Uterus (tissue), 4 donors: ENCODE results near the gene POLR2B. TPM values are rescaled to one million over a fixed set of nuclear protein-coding genes. Genes with fewer than 3 reads are reported as not detected.

Source experiments
- DNase-seq, 2 donors: peaks; one replicate each; pipeline ENCODE4 v3.0.0-alpha.2; 2019 to 2020
- H3K27ac ChIP-seq, 2 donors: fragments of 200-600 bp; sonication (generic); 1 replicate in 1 of 2; 2 replicates in 1 of 2; pipeline ENCODE4 v1.5.1; 2016 to 2018
- H3K27me3 ChIP-seq, 2 donors: fragments of 200-600 bp; sonication (generic); one replicate each; pipeline ENCODE4 v1.5.1; 2018 to 2019; ENCODE audit warnings: control low read depth in 1 of 2
- H3K36me3 ChIP-seq, 2 donors: fragments of 200-600 bp; sonication (generic); one replicate each; pipeline ENCODE4 v1.5.1; 2019; ENCODE audit warnings: control low read depth in 1 of 2
- H3K4me1 ChIP-seq, 2 donors: fragments of 200-600 bp; sonication (generic); one replicate each; pipeline ENCODE4 v1.5.1; 2018 to 2019; ENCODE audit warnings: control low read depth in 1 of 2
- H3K4me3 ChIP-seq, 2 donors: fragments of 200-600 bp; sonication (generic); 1 replicate in 1 of 2; 2 replicates in 1 of 2; pipeline ENCODE4 v1.5.1; 2018 to 2019; ENCODE audit warnings: mild to moderate bottlenecking in 1 of 2
- H3K9me3 ChIP-seq, 2 donors: fragments of 200-600 bp; sonication (generic); one replicate each; pipeline ENCODE4 v1.5.1; 2019; ENCODE audit warnings: control low read depth in 1 of 2
- CTCF ChIP-seq, 4 experiments: fragments of 200-600 bp in 2 of 4; fragments of 450-650 bp in 2 of 4; sonication (generic) in 2 of 4; IDR thresholded peaks; one replicate each; pipeline ENCODE4 v1.5.1; 2016 to 2019; ENCODE audit warnings: antibody characterized with exemption in 4 of 4, mild to moderate bottlenecking in 2 of 4, moderate library complexity in 1 of 4
- POLR2A ChIP-seq, 2 donors: fragments of 450-650 bp; IDR thresholded peaks; one replicate each; pipeline ENCODE4 v1.6.1; 2016; ENCODE audit warnings: antibody characterized with exemption in 2 of 2, mild to moderate bottlenecking in 1 of 2, moderate library complexity in 1 of 2
- intact Hi-C: fragments of 100-400 bp; cut with DNase I; formaldehyde crosslinking; loops from one replicate; pipeline ENCODE4 v1.15.1; 2023; ENCODE audit warnings: low total_unique reads
- total RNA-seq, 4 donors: library from RNA; depleted of rRNA in 3 of 4; stranded (reverse); fragments of >200 nt in 3 of 4; gene quantifications; one replicate each; pipeline versions ENCODE4 v1.1.0 to v1.2.4, GENCODE V29; 2014 to 2023
- donor health status: DM: yes; HTN: yes; CAD: no.

The POLR2B gene
- total RNA-seq, 4 donors from 2014 or later: 35.9 to 211 (median 117) TPM

DNA sequence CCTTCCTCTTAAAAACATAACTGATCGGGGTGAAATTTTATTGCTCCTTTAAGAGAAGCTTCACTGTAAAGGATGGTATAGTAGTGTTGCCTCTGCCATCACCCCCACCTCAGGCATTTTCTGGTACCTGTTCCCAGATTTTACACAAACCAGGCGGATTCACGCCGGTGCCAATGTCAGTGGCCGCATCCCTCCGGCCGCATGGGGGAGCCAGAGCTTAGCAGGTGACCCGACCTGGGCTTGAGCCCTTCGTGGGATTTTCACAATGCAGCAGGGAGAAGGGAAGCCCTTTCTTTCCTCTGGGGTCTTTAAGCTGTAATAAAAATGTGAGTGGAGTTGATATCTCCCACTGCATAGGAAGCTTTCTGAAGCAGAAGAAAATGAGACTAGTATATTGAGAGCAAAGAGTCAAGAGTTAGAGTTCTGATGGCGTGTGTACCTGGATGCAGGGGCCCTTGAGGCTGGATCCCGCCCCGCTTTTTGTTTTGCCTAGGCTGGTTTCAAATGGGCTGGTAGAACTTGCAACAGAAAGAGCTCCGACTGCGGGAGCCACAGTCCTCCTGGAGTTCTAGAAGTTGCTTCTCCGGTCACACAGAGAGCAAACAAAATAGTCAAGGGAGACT is 59.4 kb downstream of the POLR2B start:
- peak; percentile 69 to 75 for DNase-seq
- peaks cover 0 to 13% of the 10 kb centered on the region in 2 donors for H3K4me1 ChIP-seq
- no peaks in the 10 kb centered on the region for H3K27me3 ChIP-seq
- no peaks in the 10 kb centered on the region for H3K36me3 ChIP-seq
- H3K27ac ChIP-seq: peak overlapping the region in 1 of 2 donors; percentile 26
- H3K4me3 ChIP-seq: no peak overlapping the region
- H3K9me3 ChIP-seq: no peaks in the 10 kb centered on the region
- intact Hi-C loops: loop anchor here (5.0 to 10.0 kb wide), 2 partner anchors 77 to 124 kb away; partner anchors contain the start of gene IGFBP7
- TF ChIP-seq POLR2A (IDR thresholded peaks at IDR 0.05) (no peak), CTCF (IDR thresholded peaks at IDR 0.05) (peak; percentile 69 to 85 (median 84))

GRCh38 chr4:57039345-57039744 is 60.6 kb downstream of the POLR2B start:
- Histone ChIP-seq H3K36me3 (no peaks in the 10 kb centered on the region), H3K27ac (peak overlapping the region in 1 of 2 donors; percentile 73), H3K27me3 (no peaks in the 10 kb centered on the region), H3K9me3 (no peaks in the 10 kb centered on the region), H3K4me3 (no peak overlapping the region), H3K4me1 (peaks cover 0 to 13% of the 10 kb centered on the region in 2 donors)
- TF ChIP-seq POLR2A (IDR thresholded peaks at IDR 0.05) (no peak), CTCF (IDR thresholded peaks at IDR 0.05) (no peak)
- intact Hi-C loops: loop anchor here (5.0 to 10.0 kb wide), 2 partner anchors 75 to 123 kb away; partner anchors contain the start of gene IGFBP7
- no peak for DNase-seq

GRCh38 chr4:57040510-57040909 is 61.8 kb downstream of the POLR2B start:
- Histone ChIP-seq H3K36me3 (no peaks in the 10 kb centered on the region), H3K27me3 (no peaks in the 10 kb centered on the region), H3K9me3 (no peaks in the 10 kb centered on the region), H3K4me1 (peaks cover 0 to 13% of the 10 kb centered on the region in 2 donors), H3K4me3 (no peak overlapping the region), H3K27ac (peak overlapping the region in 1 of 2 donors; percentile 73)
- intact Hi-C loops: no loop called here
- DNase-seq: no peak
- TF ChIP-seq POLR2A (IDR thresholded peaks at IDR 0.05) (no peak), CTCF (IDR thresholded peaks at IDR 0.05) (no peak)

DNA sequence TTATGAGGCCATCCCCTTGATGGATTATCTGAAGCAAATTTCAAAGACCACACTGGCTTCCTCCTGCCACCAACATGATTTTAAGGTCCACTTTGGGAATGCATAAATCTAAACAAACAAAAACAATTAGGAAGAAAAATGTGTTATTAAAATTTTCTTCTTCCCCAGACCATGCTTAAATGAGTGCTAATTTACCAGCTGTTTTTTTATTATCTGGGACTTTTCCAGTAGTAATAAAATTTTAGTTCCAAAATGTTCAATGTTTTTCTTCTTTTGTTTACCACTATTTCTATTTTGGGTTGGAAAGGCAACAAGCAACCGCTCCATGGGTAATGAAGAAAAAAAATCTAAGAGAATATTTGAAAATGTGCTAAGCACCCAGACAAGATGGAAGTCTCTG is 62.3 kb downstream of the POLR2B start:
- intact Hi-C loops: no loop called here
- DNase-seq: no peak
- H3K27ac ChIP-seq: peak overlapping the region in 1 of 2 donors; percentile 73
- H3K4me1 ChIP-seq: peaks cover 0 to 13% of the 10 kb centered on the region in 2 donors
- H3K9me3 ChIP-seq: no peaks in the 10 kb centered on the region
- no peaks in the 10 kb centered on the region for H3K27me3 ChIP-seq
- TF ChIP-seq POLR2A (IDR thresholded peaks at IDR 0.05) (no peak), CTCF (IDR thresholded peaks at IDR 0.05) (no peak)
- H3K4me3 ChIP-seq: no peak overlapping the region
- H3K36me3 ChIP-seq: no peaks in the 10 kb centered on the region

- peak; percentile 45 to 46 for DNase-seq
- peaks cover 0 to 13% of the 10 kb centered on the region in 2 donors for H3K4me1 ChIP-seq
- intact Hi-C loops: no loop called here
Observed at GRCh38 chr4:57042711-57043169, 64.0 kb downstream of the POLR2B start.

More at GRCh38 chr4:57042711-57043169, 64.0 kb downstream of the POLR2B start:
- Histone ChIP-seq H3K27ac (peak overlapping the region; percentile 73 to 76), H3K9me3 (no peaks in the 10 kb centered on the region), H3K4me3 (no peak overlapping the region), H3K27me3 (no peaks in the 10 kb centered on the region), H3K36me3 (no peaks in the 10 kb centered on the region)
- TF ChIP-seq POLR2A (IDR thresholded peaks at IDR 0.05) (no peak), CTCF (IDR thresholded peaks at IDR 0.05) (no peak)
